ENCODE data around the gene CHRNB1.

Gene CHRNB1

DNA sequence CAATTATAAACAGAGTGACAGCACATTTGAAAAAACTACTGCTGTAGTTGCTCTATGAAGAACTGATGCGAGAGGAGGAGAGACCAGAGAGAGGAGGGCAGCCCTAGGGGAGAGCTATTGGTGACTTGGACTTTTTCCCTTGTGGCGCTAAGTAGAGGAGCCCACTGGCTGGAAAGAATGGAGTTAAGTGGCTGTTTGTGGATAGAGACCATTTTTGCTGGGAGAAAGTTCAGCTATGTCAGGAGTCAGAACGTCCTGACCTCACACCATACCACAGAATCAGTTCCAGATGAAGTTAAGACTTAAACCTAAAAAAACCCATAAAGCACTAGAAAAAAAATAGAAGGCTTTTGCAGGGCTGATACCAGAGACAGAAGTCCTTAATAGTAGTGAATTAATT is 41.3 kb downstream of the CHRNB1 start:
- no peak for DNase-seq

DNA sequence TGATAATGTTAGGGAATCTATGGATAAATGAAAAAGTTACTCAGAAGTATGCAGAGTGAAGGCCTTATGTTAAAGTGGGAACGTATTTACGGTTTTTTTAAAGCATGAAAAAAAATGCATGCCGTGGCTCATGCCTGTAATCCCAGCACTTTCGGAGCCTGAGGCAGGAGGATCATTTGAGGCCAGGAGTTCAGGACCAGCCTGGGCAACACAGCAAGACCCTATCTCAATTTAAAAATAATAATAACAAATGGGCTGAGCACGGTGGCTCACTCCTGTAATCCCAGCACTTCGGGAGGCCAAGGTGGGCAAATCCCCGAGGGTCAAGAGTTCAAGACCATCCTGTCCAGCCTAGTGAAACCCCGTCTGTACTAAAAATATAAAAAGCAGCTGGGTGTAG is 45.3 kb downstream of the CHRNB1 start:
- DNase-seq, result no peak

DNA sequence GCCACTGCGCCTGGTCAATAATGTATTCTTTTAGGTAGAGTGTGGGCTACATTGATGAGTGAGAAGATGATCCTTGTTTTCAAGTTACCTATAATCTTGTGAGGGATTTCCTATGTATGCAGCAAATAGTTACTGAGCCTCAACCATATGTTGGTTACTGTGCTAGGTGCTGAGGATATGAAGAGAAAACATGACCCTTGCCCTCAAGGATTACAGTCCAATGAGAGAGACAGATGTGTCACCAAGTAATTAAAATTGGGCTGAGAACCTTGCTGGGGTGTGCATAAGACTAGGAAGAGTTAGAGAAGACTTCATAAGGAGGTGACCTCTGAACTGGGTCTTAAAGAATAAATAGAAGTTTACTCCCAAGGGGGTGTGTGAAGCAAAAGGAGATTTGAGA is 46.7 kb downstream of the CHRNB1 start:
- no peak for DNase-seq

DNA sequence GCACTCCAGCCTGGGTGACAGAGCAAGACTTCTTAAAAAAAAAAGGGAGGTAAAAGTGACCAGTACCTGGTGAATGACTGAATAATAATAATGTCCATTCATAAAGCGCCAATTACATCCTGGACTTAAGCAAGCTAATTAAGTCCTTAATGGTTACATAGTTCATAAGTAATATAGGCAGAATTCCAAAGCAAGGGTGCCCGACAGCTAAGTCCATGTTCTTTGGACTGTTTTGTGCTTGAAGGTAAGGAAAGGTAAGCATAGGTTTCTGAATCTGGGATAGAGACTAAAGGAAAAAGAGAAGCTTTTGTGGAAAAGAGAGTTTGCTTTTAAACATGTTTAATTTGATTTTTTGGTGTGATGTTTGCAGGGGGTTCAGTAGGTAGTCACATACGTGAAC is 49.1 kb downstream of the CHRNB1 start:
- no peak for DNase-seq

DNA sequence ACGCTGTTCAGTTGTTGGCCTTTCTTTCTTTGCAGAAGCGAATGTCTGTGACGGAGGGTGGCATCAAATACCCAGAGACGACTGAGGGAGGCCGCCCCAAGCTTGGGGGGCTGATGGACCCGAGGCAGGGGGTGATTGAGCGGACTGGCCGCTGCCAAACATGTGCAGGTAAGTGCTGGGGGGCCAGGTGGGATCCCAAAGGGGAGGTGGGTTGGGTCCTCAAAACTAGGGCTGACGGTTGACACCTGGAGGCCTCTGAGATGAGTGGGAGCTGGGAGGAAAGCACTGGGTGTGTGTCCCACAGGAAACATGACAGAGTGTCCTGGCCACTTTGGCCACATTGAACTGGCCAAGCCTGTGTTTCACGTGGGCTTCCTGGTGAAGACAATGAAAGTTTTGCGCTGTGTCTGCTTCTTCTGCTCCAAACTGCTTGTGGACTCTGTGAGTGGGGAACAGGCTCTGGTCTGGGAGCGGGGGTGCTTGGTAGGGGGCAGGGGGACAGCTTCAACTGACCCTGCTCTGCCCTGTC is 51.1 kb downstream of the CHRNB1 start:
- DNase-seq, result no peak

DNA sequence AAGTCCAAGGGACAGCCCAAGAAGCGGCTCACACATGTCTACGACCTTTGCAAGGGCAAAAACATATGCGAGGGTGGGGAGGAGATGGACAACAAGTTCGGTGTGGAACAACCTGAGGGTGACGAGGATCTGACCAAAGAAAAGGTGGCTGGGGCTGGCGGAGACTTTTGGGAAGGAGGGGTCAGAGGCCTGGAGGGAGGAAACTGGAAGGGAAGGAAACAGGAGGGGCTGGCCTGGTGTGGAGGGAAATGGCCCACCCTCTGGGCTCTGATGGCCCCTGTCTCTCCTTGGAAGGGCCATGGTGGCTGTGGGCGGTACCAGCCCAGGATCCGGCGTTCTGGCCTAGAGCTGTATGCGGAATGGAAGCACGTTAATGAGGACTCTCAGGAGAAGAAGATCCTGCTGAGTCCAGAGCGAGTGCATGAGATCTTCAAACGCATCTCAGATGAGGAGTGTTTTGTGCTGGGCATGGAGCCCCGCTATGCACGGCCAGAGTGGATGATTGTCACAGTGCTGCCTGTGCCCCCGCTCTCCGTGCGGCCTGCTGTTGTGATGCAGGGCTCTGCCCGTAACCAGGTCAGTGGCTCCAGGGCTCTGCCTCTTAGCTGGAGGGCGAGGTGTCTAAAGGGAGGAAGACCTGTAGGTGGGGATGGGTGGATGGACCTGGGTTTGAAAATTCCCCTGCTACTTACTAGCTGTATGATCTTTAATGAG is 51.8 kb downstream of the CHRNB1 start:
- no peak for DNase-seq

DNA sequence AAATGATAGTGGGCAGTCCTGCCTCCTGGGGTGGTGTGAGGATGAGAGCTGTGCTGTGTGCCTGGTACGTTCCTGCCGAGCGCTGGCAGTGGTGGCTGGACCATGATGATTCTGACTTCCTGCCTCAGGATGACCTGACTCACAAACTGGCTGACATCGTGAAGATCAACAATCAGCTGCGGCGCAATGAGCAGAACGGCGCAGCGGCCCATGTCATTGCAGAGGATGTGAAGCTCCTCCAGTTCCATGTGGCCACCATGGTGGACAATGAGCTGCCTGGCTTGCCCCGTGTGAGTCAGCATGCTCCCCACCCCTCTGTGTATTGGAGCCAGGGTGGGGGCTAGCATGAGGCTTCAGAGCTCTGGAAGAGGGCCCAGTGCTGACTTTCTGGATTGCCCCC is 52.4 kb downstream of the CHRNB1 start:
- DNase-seq, result no peak

DNA sequence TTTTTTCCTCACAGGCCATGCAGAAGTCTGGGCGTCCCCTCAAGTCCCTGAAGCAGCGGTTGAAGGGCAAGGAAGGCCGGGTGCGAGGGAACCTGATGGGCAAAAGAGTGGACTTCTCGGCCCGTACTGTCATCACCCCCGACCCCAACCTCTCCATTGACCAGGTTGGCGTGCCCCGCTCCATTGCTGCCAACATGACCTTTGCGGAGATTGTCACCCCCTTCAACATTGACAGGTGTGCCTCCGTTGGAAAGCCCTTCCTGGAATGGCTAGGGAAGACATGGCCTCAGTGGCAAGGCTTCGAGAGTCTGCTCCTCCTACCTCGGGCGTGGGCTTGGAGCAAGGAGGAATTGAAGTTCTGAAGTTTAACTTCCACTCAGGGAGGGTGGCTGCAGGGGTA is 52.8 kb downstream of the CHRNB1 start:
- DNase-seq, result no peak

DNA sequence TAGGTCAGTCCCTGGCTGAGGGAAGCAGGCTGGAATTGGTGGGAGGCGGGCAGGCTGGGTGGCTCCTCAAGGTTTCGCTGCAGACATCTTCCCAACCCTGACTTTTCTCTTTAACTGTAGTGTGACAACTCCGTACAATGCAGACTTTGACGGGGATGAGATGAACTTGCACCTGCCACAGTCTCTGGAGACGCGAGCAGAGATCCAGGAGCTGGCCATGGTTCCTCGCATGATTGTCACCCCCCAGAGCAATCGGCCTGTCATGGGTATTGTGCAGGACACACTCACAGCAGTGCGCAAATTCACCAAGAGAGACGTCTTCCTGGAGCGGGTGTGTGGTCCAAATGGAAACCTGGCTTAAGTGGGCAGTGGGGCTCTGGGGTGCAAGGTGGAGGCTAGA is 54.3 kb downstream of the CHRNB1 start:
- no peak for DNase-seq

DNA sequence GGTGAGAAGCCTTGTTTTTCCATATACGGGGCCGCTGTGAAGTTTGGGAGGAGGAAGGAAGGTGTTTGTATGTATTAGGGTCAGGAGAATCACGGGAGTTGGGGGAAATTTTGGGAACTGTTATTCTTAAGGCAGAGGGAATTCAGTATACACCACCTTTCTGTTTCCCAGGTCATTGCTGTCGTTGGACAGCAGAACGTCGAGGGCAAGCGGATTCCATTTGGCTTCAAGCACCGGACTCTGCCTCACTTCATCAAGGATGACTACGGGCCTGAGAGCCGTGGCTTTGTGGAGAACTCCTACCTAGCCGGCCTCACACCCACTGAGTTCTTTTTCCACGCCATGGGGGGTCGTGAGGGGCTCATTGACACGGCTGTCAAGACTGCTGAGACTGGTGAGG is 56.9 kb downstream of the CHRNB1 start:
- DNase-seq, result no peak

DNA sequence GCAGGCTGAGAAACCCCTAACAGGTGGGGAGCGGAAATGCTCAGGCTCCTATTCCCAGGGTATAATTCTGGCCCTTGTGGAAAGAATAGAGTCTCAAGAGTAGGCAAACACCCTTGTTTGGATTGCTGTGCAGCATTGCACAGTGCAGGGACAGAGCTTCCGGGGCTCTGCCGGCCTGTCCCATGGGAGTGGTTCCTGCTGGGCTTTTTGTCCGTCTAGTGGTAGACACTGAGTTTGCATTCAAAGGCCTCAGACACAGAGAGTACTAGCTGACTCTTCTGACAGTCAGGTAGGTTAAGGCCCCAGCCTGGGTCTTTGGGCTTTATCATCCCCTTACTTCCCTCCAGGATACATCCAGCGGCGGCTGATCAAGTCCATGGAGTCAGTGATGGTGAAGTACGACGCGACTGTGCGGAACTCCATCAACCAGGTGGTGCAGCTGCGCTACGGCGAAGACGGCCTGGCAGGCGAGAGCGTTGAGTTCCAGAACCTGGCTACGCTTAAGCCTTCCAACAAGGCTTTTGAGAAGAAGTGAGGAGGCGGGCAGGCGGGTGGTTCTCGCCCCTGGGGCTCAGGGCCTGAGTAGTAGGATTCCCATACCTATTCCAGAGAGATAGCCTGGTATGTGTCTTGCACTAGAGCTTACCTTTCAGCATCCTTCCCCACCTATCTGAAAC is 57.4 kb downstream of the CHRNB1 start:
- no peak for DNase-seq

DNA sequence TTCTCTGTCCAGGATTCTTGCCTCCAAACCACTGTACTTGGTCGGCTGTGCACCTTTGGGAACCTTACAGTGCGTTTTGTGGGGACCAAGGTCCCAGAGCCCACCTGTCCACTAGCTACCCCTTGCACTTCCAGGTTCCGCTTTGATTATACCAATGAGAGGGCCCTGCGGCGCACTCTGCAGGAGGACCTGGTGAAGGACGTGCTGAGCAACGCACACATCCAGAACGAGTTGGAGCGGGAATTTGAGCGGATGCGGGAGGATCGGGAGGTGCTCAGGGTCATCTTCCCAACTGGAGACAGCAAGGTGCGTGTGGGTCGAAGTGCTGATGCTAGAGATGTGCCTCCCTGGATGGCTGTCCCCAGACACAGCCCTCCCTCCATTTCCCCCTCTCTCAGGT is 58.1 kb downstream of the CHRNB1 start:
- DNase-seq, result no peak

DNA sequence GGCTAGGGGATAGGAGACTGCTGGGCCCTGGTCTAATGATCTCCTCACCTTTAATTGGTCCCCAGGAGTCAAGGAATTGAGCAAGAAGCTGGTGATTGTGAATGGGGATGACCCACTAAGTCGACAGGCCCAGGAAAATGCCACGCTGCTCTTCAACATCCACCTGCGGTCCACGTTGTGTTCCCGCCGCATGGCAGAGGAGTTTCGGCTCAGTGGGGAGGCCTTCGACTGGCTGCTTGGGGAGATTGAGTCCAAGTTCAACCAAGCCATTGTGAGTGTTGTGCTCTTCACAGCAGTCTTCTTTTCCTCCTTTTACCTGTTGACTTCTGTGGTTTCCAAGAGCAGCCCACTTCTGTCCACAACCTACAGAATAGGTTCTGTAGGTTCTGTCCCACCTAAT is 58.7 kb downstream of the CHRNB1 start:
- DNase-seq, result no peak
